Hematopoietic multipotent progenitor cell (in vitro differentiated cells): Measurements from ENCODE around the gene APLF. TPM values are rescaled to one million over a fixed set of nuclear protein-coding genes. Genes with fewer than 3 reads are reported as not detected.
"Not testable (repeated sequence)": the region's sequence is repeated elsewhere in the genome, so short reads cannot be mapped to it uniquely, and the experiment has no call there.

Experiments
- DNase-seq, 3 donors: peaks; one replicate each; pipeline ENCODE4 v3.0.0-alpha.2; 2011 to 2015; ENCODE audit warnings: low read depth in 2 of 3, low spot score in 2 of 3
- total RNA-seq: library from RNA; depleted of rRNA; stranded (reverse); fragments of >200 nt; gene quantifications from one replicate; pipeline ENCODE4 v1.2.3, GENCODE V29; 2012

APLF gene
- total RNA-seq, 1 donor = 5.4 TPM

- DNase-seq = no peak
Measured at GRCh38 chr2:68475110-68475509, 7.7 kb downstream of the APLF start.

- DNase-seq = no peak
Measured at GRCh38 chr2:68475576-68475975, 8.2 kb downstream of the APLF start.

- no peak for DNase-seq
Measured at GRCh38 chr2:68476454-68476853, 9.1 kb downstream of the APLF start.

DNA sequence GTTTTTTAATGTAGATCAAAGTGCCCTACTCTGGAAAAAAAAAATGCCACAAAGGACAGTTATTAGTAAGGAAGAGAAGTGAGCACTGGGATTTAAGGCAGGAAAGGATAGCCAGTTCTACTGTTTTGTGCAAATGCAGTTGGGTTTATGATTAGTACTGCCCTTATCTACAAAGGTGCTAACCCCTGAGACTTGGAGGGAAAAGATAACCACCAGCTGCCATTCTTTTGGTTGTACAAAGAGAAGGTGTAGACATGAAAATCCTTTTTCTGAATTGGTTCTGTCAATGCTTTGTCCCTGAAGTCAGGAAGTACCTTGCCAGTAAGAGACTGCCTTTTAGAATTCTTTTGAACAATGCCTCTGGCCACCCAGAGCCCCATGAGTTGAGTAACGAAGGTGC lies 11.3 kb downstream of the APLF start:
- no peak for DNase-seq

- DNase-seq = no peak
Measured at GRCh38 chr2:68482296-68482820, 15.0 kb downstream of the APLF start.

DNA sequence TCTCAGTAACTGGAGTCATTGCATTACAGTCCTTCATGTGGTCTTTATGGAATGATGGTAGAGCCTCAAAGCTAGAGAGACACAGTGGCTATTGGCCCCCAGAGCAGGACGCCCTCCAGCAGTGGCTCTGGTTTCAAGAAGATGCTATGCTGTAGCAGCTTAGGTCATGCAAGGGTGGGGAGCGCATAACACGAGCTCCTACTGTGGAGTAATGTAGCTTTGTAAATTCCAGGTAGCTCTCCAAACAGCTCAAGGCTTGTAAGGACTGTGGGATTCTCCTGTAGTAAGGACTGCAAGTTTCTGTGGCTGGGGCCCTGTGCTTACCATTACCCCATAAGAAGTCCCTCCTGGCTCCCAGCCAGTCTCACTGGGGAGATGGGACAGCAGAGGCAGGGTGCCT lies 15.6 kb downstream of the APLF start:
- DNase-seq = no peak

- DNase-seq = peak in 1 of 3 donors; percentile 67
Measured at GRCh38 chr2:68487773-68488355, 20.5 kb downstream of the APLF start.

- not testable (repeated sequence) for DNase-seq
Measured at GRCh38 chr2:68488605-68489004, 21.2 kb downstream of the APLF start.

DNA sequence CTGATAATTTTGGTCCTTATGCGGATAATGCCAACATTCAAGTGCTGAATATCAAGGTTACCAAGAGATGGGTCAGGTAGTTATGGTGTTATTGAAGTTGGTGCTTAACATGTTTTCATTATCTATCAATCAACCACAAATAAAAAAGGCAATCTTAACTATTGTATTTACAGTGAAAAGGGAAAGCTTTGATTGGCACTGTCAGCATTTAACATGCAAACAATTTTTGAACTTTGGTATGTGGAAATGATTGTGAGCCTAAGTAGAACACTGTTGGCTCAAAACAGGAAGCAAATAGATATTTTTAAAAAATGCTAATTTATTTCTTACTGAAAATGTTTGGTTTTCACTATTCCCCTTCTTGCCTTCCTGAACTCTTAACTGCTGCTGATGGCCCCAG lies 21.9 kb downstream of the APLF start:
- DNase-seq = no peak

DNA sequence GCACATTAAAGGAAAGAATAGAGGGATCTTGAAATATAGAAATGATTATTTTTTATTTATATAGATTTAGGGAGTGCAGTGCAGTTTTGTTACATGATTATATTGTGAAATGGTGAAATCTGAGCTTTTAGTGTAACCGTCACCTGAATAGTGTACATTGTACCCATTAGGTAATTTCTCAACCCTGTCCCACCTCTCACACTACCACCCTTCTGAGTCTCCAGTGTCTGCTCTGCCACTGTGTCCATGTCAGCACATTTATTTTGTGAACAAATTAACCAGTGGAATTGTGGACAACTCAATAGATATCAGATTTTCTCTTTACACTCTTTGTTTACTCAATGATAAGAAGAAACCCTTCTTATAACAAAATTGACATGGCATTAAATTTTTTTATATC lies 24.2 kb downstream of the APLF start:
- DNase-seq = no peak

DNA sequence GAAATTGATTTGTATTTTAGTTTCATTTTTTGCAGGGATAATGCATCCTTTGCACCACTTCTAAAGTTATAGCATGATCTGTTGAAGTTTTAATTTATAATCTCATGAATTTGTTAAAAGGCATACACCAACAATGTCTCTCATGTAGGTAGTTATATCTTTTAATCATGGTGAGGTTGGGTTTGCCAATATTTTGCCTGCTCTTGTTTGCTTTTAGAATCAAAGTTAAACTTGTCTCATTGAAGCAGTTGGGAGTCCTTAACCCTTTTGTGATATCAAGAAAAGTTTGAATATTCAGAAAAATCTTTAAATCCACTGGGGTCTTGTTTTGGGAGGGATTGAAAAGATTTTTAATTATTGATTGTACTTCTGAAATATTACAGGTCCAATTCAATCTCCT lies 31.7 kb downstream of the APLF start:
- no peak for DNase-seq

GRCh38 chr2:68500649-68501048 lies 33.3 kb downstream of the APLF start:
- no peak for DNase-seq

- DNase-seq = no peak
Measured at GRCh38 chr2:68501768-68502167, 34.4 kb downstream of the APLF start.

DNA sequence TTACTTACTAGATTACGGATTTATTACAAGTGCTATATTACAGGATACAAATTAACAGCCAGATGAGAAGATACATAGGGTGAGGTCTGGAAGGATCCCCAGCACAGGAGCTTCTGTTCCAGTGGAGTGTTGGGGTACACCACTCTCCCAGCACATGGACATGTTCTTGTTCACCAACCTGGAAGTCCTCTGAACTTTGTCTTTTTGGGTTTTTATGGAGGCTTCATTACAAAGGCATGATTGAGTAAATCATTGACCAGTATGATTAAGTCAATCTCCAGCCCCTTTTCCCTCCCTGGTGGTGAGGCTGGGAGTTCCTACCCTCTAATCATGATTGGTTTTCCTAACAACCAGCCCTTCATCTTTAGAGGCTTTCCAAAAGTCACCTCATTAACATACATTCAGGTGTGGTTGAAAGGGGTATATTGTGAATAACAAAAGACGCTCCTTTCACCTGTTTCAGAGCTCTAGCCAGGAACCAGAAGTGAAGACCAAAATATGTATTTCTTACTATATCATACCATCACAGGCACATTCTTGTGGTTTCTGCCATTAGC lies 38.3 kb downstream of the APLF start:
- DNase-seq = no peak

- peak in 2 of 3 donors; percentile 29 to 44 for DNase-seq
Measured at GRCh38 chr2:68506170-68506569, 38.8 kb downstream of the APLF start.

DNA sequence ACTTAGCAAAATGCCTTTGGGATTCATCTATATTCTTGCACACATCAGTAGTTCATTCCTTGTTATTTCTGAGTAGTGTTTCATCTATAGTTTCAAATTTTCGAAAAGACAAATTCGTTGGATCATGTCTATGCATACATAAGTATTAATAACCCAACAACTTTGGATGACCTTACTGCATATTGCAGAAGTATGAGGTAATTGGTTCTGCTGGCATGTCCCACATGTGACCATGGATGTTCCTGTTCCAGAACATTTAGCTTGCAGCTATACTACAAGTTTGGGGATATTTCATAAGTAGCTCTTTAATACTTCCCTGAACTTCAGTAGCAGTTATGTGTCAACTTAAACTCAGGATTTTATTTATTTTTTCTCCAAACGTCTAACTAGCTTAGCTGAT lies 44.9 kb downstream of the APLF start:
- DNase-seq = no peak

DNA sequence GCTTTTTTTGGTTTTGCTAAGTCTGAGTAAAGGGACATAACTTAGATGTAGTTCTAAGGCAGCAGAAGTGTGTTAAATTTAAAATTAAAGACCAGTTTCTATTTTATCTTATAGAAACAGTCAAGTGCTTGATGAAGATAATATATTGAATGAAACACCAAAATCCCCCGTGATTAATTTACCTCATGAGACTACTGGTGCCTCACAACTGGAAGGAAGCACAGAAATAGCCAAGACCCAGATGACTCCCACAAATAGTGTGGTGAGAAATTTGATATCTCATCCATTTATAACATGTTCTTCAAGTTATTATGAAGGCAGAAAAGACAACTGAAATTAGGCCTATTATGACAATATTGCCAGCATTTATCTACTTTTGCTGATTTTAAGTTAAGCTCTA lies 45.6 kb downstream of the APLF start:
- DNase-seq = no peak

- DNase-seq = no peak
Measured at GRCh38 chr2:68514316-68514929, 47.0 kb downstream of the APLF start.

GRCh38 chr2:68516051-68516955 lies 48.9 kb downstream of the APLF start:
- DNase-seq = peak in 1 of 3 donors; percentile 34

DNA sequence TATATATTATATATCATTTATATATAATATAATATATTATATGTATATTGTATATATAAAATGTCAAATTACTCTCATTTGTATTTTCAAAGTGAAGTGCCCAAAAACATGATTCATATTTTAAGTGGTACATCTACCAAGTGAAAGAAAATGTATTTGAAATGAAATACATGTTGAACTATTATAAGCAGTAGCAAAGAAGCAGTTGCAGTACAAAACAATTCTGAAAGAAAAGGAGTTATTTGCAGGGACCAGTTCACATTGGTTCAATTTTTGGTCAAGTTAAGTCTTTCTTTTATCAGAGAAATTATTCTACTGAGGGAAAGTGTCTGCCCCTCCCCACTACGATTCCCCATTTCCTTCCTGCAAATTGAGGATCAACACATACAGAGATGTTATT lies 51.9 kb downstream of the APLF start:
- no peak for DNase-seq

GRCh38 chr2:68521037-68521436 lies 53.7 kb downstream of the APLF start:
- no peak for DNase-seq
